CD4-positive, alpha-beta T cell treated with Interferon gamma for 1 hour (primary cell): ENCODE results near the gene GMPPA.

Experiments used
- DNase-seq: peaks from one replicate; pipeline ENCODE4 v3.0.0-alpha.2; 2020

The GMPPA gene

GRCh38 chr2:219540784-219541504 lies 42.3 kb downstream of the GMPPA start:
- no peak for DNase-seq

DNA sequence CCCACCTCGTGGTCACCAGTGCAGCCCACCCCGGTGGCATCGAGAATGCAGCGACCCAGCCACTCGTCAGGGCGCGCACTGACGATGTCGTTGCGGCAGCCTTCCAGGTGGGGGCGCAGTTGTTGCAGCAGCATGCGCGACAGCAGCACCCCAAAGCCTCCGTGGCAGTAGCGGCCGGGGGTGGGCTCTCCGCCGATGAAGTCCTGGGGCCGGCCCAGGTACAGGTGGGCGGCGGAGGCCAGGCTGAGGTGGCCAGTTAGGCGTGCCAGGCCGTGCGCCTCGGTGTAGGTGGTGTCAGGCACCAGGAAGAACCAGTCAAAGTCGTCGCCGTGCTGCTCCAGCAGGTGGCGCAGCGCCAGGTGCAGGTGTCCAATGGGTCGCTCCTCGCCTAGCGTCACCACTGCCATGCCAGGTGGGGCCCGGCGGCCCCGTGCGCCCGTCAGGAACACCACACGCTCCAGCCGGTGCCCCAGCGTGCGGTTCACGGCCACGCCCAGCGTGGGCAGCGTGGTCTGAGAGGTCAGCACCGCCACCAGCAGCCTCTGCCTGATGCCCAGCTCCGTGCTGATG lies 43.0 kb downstream of the GMPPA start:
- peak; percentile 85 for DNase-seq

GRCh38 chr2:219542931-219543595 lies 44.4 kb downstream of the GMPPA start:
- no peak for DNase-seq

DNA sequence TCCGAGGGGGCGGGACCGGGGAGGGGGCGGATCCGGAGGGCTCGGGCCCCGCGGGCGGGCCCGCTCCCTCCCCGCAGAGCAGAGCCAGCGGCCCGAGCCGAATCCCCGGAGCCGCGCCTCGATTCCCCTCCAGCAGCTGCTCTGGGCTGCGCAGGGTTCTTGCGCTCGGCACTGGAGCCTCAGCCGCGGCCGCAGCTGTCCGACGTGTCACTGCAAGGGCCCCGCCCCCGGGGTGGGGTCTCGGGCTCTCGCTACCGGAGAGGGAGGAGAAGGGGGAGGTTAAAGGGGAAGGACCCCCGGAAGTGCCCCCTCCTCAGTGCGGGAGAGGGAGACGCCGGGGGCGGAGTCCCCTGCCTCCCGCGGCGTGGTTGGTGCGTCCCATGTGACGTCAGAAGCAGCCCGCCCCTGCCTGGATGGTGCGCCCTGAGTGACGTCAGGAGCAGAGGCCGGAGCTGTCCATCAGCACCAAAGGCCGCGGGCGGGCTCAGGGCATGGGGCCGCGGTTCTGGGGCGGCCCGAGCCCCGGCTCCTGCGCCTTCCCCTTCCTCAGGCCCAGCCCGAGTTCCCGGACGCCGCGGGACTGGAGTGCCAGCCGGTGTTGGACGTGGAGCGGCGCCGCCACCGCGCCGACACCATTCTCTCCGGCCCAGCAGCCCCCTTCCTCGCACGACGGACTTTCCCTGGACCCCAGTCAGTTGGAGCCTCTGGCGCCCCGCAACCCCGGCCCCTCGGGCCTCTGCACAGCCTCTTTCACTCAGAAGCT lies 45.1 kb downstream of the GMPPA start, which contains the start of the genes CHPF and TMEM198:
TSS of gene CHPF (minus strand) at position 214 of the 763 bp plus-strand sequence. CDS start 271 bp downstream, outside the sequence.
TSS of gene TMEM198 (plus strand) at position 433 of the 763 bp plus-strand sequence. CDS start 700 bp downstream, outside the sequence.
- DNase-seq, result peak; percentile 96

DNA sequence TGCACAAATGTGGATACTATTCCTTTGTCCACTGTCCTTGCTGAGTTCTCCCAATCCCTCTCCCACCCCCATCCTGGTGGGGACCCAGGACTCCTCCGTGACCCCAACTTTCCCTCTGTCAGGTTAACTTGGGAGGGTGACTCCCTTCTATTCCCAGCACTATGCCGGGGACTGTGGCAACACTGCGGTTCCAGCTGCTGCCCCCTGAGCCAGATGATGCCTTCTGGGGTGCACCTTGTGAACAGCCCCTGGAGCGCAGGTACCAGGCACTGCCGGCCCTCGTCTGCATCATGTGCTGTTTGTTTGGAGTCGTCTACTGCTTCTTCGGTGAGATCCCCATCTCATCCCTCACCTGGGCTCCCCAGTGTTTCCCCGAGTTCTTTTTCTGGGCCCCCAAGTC lies 45.9 kb downstream of the GMPPA start:
- DNase-seq, result no peak

GRCh38 chr2:219545295-219545942 lies 46.7 kb downstream of the GMPPA start:
- DNase-seq, result no peak

GRCh38 chr2:219545943-219546352 lies 47.3 kb downstream of the GMPPA start:
- DNase-seq, result no peak

- DNase-seq, result no peak
These were observed 48.9 kb downstream of the GMPPA start for GRCh38 chr2:219547621-219548020.

DNA sequence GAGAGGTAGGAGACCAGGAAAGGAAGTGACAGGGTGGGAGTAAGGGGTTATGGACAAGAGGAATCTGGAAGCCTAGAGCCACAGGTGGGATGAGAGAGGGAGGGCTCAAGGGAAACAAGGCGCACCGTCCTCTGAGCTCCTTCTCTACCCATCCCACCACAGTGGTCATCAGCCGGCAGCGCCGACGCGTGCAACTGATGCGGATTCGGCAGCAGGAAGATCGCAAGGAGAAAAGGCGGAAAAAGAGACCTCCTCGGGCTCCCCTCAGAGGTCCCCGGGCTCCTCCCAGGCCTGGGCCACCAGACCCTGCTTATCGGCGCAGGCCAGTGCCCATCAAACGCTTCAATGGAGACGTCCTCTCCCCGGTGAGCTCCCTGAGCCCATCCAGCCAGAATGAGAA lies 50.3 kb downstream of the GMPPA start:
- DNase-seq, result no peak

- no peak for DNase-seq
These were observed 50.9 kb downstream of the GMPPA start for GRCh38 chr2:219549619-219550018.

DNA sequence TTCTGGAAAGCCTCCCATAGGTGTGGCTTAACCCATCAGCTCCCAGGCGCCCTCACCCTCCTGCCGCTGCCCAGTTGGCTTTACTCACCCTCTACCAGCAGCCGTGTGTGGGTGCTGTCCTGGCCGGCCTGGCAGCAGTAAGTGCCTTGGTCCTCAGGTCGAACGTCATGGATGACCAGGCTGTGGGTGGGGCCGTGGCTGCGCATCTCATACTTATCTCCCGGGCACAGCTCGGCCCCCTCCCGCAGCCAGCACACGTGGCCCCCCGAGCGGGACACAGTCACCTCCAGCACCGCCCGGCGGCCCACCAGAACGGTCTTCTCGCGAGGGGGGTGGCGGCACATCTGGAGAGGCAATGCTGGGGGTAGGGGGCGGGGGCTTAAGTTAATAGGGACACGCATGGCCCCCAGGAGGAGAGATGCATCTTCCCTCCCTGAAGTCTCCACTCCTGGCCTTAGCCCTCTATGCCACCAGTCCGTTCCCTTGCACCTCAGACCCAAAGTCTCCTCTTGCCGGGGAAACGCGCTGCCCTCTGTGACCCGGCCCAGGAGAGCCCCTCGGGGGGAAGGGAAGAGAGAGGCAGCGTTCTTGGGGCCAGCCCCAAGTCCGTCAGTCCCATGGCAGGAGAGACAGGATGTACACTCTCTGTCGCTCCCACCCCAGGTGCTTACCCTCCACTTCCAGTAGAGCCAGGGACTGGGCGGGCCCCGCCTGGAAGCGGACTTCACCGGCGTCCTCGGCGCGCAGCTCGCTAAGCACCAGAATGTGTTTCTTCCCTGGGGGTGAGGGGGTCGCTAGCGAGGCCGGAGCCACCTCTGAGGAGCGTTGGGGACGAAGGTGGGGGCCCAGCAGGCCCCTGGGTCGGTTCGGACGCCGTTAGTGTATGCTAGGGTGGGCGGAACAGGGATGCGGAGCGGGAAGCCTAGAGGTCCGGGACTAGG lies 53.0 kb downstream of the GMPPA start:
- no peak for DNase-seq

GRCh38 chr2:219552382-219553167 lies 53.9 kb downstream of the GMPPA start:
- peak; percentile 79 for DNase-seq

- no peak for DNase-seq
These were observed 54.4 kb downstream of the GMPPA start for GRCh38 chr2:219553168-219553417.

DNA sequence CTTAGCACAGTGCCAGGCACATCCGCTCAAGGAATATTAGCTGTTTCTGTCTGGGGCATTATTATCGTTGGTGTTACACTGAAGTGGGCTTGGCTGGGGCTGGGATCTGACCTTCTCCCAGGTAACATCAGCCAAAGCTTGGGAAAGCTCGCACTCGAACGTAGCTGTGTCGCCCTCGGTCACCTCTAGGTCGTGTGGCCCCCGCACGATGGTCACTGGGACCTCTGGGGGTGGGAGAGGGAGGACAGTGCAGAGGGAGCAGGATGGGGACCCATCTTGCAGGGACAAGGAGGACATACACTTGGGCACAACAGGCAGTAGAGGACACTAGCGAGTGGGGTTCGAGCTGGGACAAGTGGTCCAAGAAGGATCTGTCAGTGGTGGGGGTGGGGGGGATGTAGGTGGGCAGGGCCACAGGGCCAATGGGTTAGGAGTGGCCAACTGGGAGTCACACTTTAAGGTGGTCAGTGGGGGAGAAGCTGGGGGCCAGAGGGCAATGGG lies 54.8 kb downstream of the GMPPA start:
- no peak for DNase-seq

DNA sequence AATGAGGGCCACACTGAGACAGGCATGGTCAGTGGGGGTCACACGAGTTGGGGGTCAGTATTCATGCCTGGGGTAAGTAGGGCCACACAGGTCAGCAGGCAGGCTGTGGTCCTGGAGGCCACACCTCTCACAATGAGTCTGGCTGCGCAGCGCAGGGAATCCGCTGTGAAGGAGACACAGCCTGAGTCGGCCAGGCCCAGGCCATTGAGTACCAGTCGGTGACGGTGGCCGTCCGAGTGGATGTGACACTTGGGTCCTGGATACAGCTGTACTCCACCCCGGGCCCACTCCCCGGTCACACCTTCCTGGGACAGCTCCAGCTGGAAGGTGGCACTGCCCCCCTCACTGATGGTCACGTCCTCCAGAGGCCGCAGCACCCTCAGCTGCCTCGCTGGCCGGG lies 55.7 kb downstream of the GMPPA start:
- DNase-seq, result no peak

- no peak for DNase-seq
These were observed 57.3 kb downstream of the GMPPA start for GRCh38 chr2:219555956-219556355.

- no peak for DNase-seq
These were observed 57.7 kb downstream of the GMPPA start for GRCh38 chr2:219556413-219556812.
